Activated CD4-positive, alpha-beta T cell treated with anti-CD3 and anti-CD28 coated beads, Interleukin-2, amount 50 U/mL, for 1 hour (primary cell): ENCODE measurements around the gene SLC1A7.

ENCODE experiments used
- DNase-seq: peaks from one replicate; pipeline ENCODE4 v3.0.0-alpha.2; 2020

The SLC1A7 gene

GRCh38 chr1:53158900-53159299, 16.5 kb upstream of the SLC1A7 start:
- DNase-seq = no peak

- DNase-seq = no peak
These were observed 14.3 kb upstream of the SLC1A7 start for GRCh38 chr1:53156783-53157182.

- no peak for DNase-seq
These were observed 13.5 kb upstream of the SLC1A7 start for GRCh38 chr1:53155945-53156344.

- DNase-seq = no peak
These were observed 13.1 kb upstream of the SLC1A7 start for GRCh38 chr1:53155534-53155933.

- no peak for DNase-seq
These were observed 12.5 kb upstream of the SLC1A7 start for GRCh38 chr1:53154859-53155438.

GRCh38 chr1:53153752-53154151, 11.3 kb upstream of the SLC1A7 start:
- no peak for DNase-seq

GRCh38 chr1:53148123-53148522, 5.7 kb upstream of the SLC1A7 start:
- DNase-seq = no peak

GRCh38 chr1:53147174-53147573, 4.7 kb upstream of the SLC1A7 start:
- DNase-seq = no peak

GRCh38 chr1:53145942-53146708, 3.7 kb upstream of the SLC1A7 start:
- no peak for DNase-seq

GRCh38 chr1:53145619-53145941, 3.1 kb upstream of the SLC1A7 start:
- DNase-seq = no peak

- no peak for DNase-seq
These were observed 2.7 kb upstream of the SLC1A7 start for GRCh38 chr1:53145051-53145600.

- no peak for DNase-seq
These were observed 1.8 kb upstream of the SLC1A7 start for GRCh38 chr1:53144201-53144600.

GRCh38 chr1:53143527-53143926, 1.1 kb upstream of the SLC1A7 start:
- no peak for DNase-seq

GRCh38 chr1:53141487-53142055, 867 bp downstream of the SLC1A7 start:
- no peak for DNase-seq

GRCh38 chr1:53140451-53140850, 2.0 kb downstream of the SLC1A7 start:
- no peak for DNase-seq

GRCh38 chr1:53139951-53140361, 2.5 kb downstream of the SLC1A7 start:
- no peak for DNase-seq

- no peak for DNase-seq
These were observed 3.2 kb downstream of the SLC1A7 start for GRCh38 chr1:53138991-53139884.

GRCh38 chr1:53137729-53138128, 4.7 kb downstream of the SLC1A7 start:
- no peak for DNase-seq

- DNase-seq = no peak
These were observed 6.7 kb downstream of the SLC1A7 start for GRCh38 chr1:53135735-53136114.

- no peak for DNase-seq
These were observed 7.3 kb downstream of the SLC1A7 start for GRCh38 chr1:53134961-53135734.

GRCh38 chr1:53134042-53134485, 8.4 kb downstream of the SLC1A7 start:
- DNase-seq = no peak
